ENCODE measurements around the gene RPL5. TPM values are rescaled to one million over a fixed set of nuclear protein-coding genes. Genes with fewer than 3 reads are reported as not detected.

The RPL5 gene
- total RNA-seq, 1 experiment from 2014 or later, result 1,430 TPM

GRCh38 chr1:92877792-92878191, 46.0 kb downstream of the RPL5 start (continued):
- TF ChIP-seq AFF4 (CRISPR knock-in tag; IDR thresholded peaks at IDR 0.05; ENCODE audit: borderline replicate concordance), result no peak
- TF ChIP-seq ATF3 (CRISPR knock-in tag; conservative IDR thresholded peaks at IDR 0.05), result no peak
- TF ChIP-seq GTF2I (CRISPR knock-in tag; conservative IDR thresholded peaks at IDR 0.05), result no peak
- no peak for TF ChIP-seq TP53 (CRISPR knock-in tag; IDR thresholded peaks at IDR 0.05)
- TF ChIP-seq CTCF (IDR thresholded peaks at IDR 0.05), result no peak
- no peak for TF ChIP-seq IRF2 (CRISPR knock-in tag; IDR thresholded peaks at IDR 0.05; ENCODE audit: borderline replicate concordance, low read depth)
- no peak for TF ChIP-seq ZNF263 (CRISPR knock-in tag; IDR thresholded peaks at IDR 0.05; ENCODE audit: low read depth)
- TF ChIP-seq ELF4 (CRISPR knock-in tag; IDR thresholded peaks at IDR 0.05; ENCODE audit: low read depth), result no peak

- H3K4me1 Mint-ChIP-seq, result peaks cover 19% of the 10 kb centered on the region
- ChIA-PET CTCF (no interaction called here), POLR2A (interaction anchor here (0.6 kb wide), 1 partner anchor 216 kb away, joined by 3 read pairs; no protein-coding TSS in a partner anchor)
- no peaks in the 10 kb centered on the region for H3K9me3 Mint-ChIP-seq
- no peaks in the 10 kb centered on the region for H3K27me3 Mint-ChIP-seq (ENCODE audit: low read depth)
- no peak for DNase-seq (ENCODE audit: low spot score)
- no peak overlapping the region for H3K4me3 Mint-ChIP-seq
- no peaks in the 10 kb centered on the region for H3K36me3 Mint-ChIP-seq
- no peak for ATAC-seq
- no peak overlapping the region for H3K27ac Mint-ChIP-seq
- no peak for TF ChIP-seq NFYB (CRISPR knock-in tag; conservative IDR thresholded peaks at IDR 0.05; ENCODE audit: low read depth)
- no peak for TF ChIP-seq ZNF232 (CRISPR knock-in tag; IDR thresholded peaks at IDR 0.05)
- no peak for TF ChIP-seq E2F5 (CRISPR knock-in tag; IDR thresholded peaks at IDR 0.05)
- TF ChIP-seq CTCF (IDR thresholded peaks at IDR 0.05), result no peak
- no peak for TF ChIP-seq ATF6 (CRISPR knock-in tag; IDR thresholded peaks at IDR 0.05)
- TF ChIP-seq NR1H2 (CRISPR knock-in tag; IDR thresholded peaks at IDR 0.05), result no peak
- TF ChIP-seq ZNF396 (CRISPR knock-in tag; IDR thresholded peaks at IDR 0.05; ENCODE audit: borderline replicate concordance), result no peak
- TF ChIP-seq ATF2 (CRISPR knock-in tag; IDR thresholded peaks at IDR 0.05; ENCODE audit: borderline replicate concordance, low read depth), result no peak
- no peak for TF ChIP-seq ATF3 (CRISPR knock-in tag; conservative IDR thresholded peaks at IDR 0.05)
- TF ChIP-seq CBFB (CRISPR knock-in tag; IDR thresholded peaks at IDR 0.05; ENCODE audit: low read depth), result no peak
- no peak for TF ChIP-seq OVOL2 (CRISPR knock-in tag; IDR thresholded peaks at IDR 0.05; ENCODE audit: borderline replicate concordance)
- no peak for TF ChIP-seq ZNF219 (CRISPR knock-in tag; IDR thresholded peaks at IDR 0.05; ENCODE audit: borderline replicate concordance)
Measured at GRCh38 chr1:92879316-92879968, 47.6 kb downstream of the RPL5 start.

Measured in WTC11 (cell line).